Measurements from ENCODE around the gene ATP2A3. TPM values are rescaled to one million over a fixed set of nuclear protein-coding genes. Genes with fewer than 3 reads are reported as not detected.
"Not testable (repeated sequence)": the region's sequence is repeated elsewhere in the genome, so short reads cannot be mapped to it uniquely, and the experiment has no call there.

The ATP2A3 gene
- total RNA-seq, 1 donor: 2.3 TPM

GRCh38 chr17:4001048-4001590, 36.9 kb upstream of the ATP2A3 start:
- no peak overlapping the region for H3K4me3 ChIP-seq (ENCODE audit: low read depth, low read length)
- TF ChIP-seq CTCF (IDR thresholded peaks at IDR 0.05; ENCODE audit: insufficient read depth, low read length): no peak
- DNase-seq (ENCODE audit: low read depth): peak; percentile 41

- H3K4me3 ChIP-seq (ENCODE audit: low read depth, low read length): no peak overlapping the region
- TF ChIP-seq CTCF (IDR thresholded peaks at IDR 0.05; ENCODE audit: insufficient read depth, low read length): no peak
- DNase-seq (ENCODE audit: low read depth): no peak
Measured at GRCh38 chr17:3998436-3998835, 34.2 kb upstream of the ATP2A3 start.

GRCh38 chr17:3995067-3995466, 30.8 kb upstream of the ATP2A3 start:
- DNase-seq (ENCODE audit: low read depth): no peak
- no peak for TF ChIP-seq CTCF (IDR thresholded peaks at IDR 0.05; ENCODE audit: insufficient read depth, low read length)
- no peak overlapping the region for H3K4me3 ChIP-seq (ENCODE audit: low read depth, low read length)

- no peak for DNase-seq (ENCODE audit: low read depth)
- H3K4me3 ChIP-seq (ENCODE audit: low read depth, low read length): no peak overlapping the region
- no peak for TF ChIP-seq CTCF (IDR thresholded peaks at IDR 0.05; ENCODE audit: insufficient read depth, low read length)
Measured at GRCh38 chr17:3994221-3994576, 30.0 kb upstream of the ATP2A3 start.

- DNase-seq (ENCODE audit: low read depth): peak; percentile 34
- no peak overlapping the region for H3K4me3 ChIP-seq (ENCODE audit: low read depth, low read length)
- TF ChIP-seq CTCF (IDR thresholded peaks at IDR 0.05; ENCODE audit: insufficient read depth, low read length): no peak
Measured at GRCh38 chr17:3993493-3994220, 29.4 kb upstream of the ATP2A3 start.

DNA sequence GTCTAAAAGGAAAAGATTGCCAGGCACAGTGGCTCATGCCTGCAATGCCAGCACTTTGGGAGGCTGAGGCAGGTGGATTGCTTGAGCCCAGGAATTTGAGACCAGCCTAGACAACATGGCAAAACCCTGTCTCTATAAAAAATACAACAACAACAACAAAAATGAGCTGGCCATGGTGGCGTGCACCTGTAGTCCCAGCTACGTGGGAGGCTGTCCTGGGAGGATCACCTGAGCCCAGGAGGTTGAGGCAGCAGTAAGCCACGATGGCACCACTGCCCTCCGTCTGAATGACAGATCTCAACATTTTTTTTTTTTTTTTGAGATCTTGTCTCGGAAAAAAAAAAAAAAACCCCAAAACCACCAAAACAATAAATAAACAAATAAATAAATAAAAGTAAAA, 28.1 kb upstream of the ATP2A3 start:
- TF ChIP-seq CTCF (IDR thresholded peaks at IDR 0.05; ENCODE audit: insufficient read depth, low read length): no peak
- DNase-seq (ENCODE audit: low read depth): no peak
- no peak overlapping the region for H3K4me3 ChIP-seq (ENCODE audit: low read depth, low read length)

DNA sequence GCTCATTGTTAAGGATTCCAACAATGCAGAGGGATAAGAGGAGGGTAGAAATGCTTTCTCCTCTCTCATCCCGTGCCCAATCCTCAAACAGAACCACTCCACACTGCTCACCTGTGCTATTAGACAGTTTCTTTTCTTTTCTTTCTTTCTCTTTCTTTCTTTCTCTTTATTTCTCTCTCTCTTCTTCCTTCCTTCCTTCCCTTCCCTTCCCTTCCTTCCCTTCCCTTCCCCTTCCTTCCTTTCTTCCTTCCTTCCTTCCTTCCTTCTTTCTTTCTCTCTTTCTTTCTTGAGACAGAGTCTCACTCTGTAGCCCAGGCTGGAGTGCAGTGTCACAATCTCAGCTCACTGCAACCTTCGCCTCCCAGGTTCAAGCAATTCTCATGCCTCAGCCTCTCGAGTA, 27.5 kb upstream of the ATP2A3 start:
- not testable (repeated sequence) for H3K4me3 ChIP-seq (ENCODE audit: low read depth, low read length); DNase-seq (ENCODE audit: low read depth)

Measured in fibroblast of the aortic adventitia (primary cell).